A549 (cell line): ENCODE data around the gene NOC3L.

Experiments
- JUN ChIP-seq, 2 experiments: fragments of >200 bp; sonication (Bioruptor Twin); formaldehyde crosslinking; IDR thresholded peaks; 2 replicates in 1 of 2; 3 replicates in 1 of 2; pipeline ENCODE4 v1.6.1; 2016 to 2017
- MAFK ChIP-seq: fragments of 450-650 bp; IDR thresholded peaks from 2 replicates; pipeline ENCODE4 v1.6.1; 2014; ENCODE audit not compliant: partially characterized antibody

DNA sequence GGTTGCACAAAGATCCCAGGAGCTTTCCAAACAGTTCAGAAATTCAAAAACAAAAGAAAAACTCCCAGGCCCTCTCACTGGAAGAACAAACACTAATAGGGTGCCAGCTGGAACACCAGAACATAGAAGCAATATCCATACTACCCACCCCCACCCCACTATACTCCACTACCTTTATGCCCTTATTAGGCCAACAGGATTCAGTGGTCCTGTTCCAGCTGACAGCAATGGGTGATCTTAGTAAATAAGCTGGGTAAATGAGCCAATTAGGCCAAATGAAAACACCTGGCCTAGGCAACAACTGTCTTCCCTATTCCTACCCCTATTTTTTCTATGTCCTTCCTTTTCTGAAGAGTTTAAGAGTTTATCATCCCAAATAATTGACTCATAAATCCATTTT lies 11.7 kb downstream of the NOC3L start:
- TF ChIP-seq JUN (IDR thresholded peaks at IDR 0.05) = no peak
- no peak for TF ChIP-seq MAFK
